H1 (cell line): ENCODE measurements around the gene YPEL5. TPM values are rescaled to one million over a fixed set of nuclear protein-coding genes. Genes with fewer than 3 reads are reported as not detected.

Source experiments
- CTCF ChIA-PET: fragments of 300-600 bp; sonication (Branson Sonifier 250); formaldehyde crosslinking; loops from one replicate; lab custom pipeline; 2021; ENCODE audit not compliant: partially characterized antibody; lab: Charles Lee
- POLR2A ChIA-PET: fragments of 300-600 bp; sonication (Branson Sonifier 250); formaldehyde crosslinking; loops from one replicate; lab custom pipeline; 2021; ENCODE audit warnings: inconsistent platforms; ENCODE audit not compliant: partially characterized antibody; lab: Charles Lee
- DNase-seq, 2 experiments: peaks; one replicate each; pipeline versions ENCODE4 v3.0.0 to v3.0.0-alpha.2; 2010 to 2022; ENCODE audit warnings: low spot score in 2 of 2, low read depth in 1 of 2, mixed read lengths in 1 of 2
- FAIRE-seq: peaks from 2 replicates; lab custom pipeline; 2011; peaks lifted over from hg19 to GRCh38; lab: Jason Lieb, UNC
- H2AFZ ChIP-seq: 2 replicates; pipeline ENCODE4 v1.8.1; 2012; ENCODE audit warnings: low read length, inconsistent platforms
- H2AK5ac ChIP-seq: 2 replicates; pipeline ENCODE4 v1.6.1; 2013; ENCODE audit warnings: low read depth, low read length
- H2BK120ac ChIP-seq: replicated peaks from 2 replicates; pipeline ENCODE3; 2013; ENCODE audit warnings: low read depth, low read length, inconsistent platforms
- H2BK12ac ChIP-seq: 2 replicates; pipeline ENCODE4 v1.6.1; 2013; ENCODE audit warnings: low read depth, low read length
- H2BK15ac ChIP-seq: 2 replicates; pipeline ENCODE4 v1.6.1; 2013; ENCODE audit warnings: low read length
- H2BK20ac ChIP-seq: 2 replicates; pipeline ENCODE4 v1.6.1; 2013; ENCODE audit warnings: low read length
- H2BK5ac ChIP-seq: 2 replicates; pipeline ENCODE4 v1.6.1; 2013; ENCODE audit warnings: low read depth, low read length
- H3K14ac ChIP-seq: 2 replicates; pipeline ENCODE4 v1.6.1; 2013; ENCODE audit warnings: inconsistent platforms; ENCODE audit not compliant: insufficient read length
- H3K18ac ChIP-seq: 2 replicates; pipeline ENCODE4 v1.6.1; 2013; ENCODE audit warnings: low read length; ENCODE audit errors: extremely low read depth
- H3K23ac ChIP-seq: 2 replicates; pipeline ENCODE4 v1.6.1; 2013; ENCODE audit warnings: inconsistent platforms; ENCODE audit not compliant: insufficient read length
- H3K23me2 ChIP-seq: 2 replicates; pipeline ENCODE4 v1.6.1; 2013; ENCODE audit warnings: low read depth, low read length
- H3K27ac ChIP-seq: 2 replicates; pipeline ENCODE4 v1.6.1; 2011; ENCODE audit warnings: low read depth, low read length, inconsistent platforms
- H3K27me3 ChIP-seq, 4 experiments: replicated peaks in 1 of 4; 1 replicate in 1 of 4; 2 replicates in 3 of 4; pipeline versions ENCODE4 v1.6.1 to v1.8.1; 2011 to 2013; ENCODE audit warnings: low read length in 3 of 4, mild to moderate bottlenecking in 3 of 4, inconsistent platforms in 2 of 4, mixed read lengths in 2 of 4, moderate library complexity in 1 of 4; ENCODE audit not compliant: control insufficient read depth in 3 of 4, insufficient read depth in 3 of 4; ENCODE audit errors: extremely low read depth in 1 of 4
- H3K36me3 ChIP-seq, 4 experiments: 2 replicates each; pipeline versions ENCODE4 v1.6.1 to v1.8.1; 2011 to 2013; ENCODE audit warnings: mild to moderate bottlenecking in 4 of 4, low read length in 3 of 4, moderate library complexity in 2 of 4, control low read depth in 1 of 4, inconsistent platforms in 1 of 4; ENCODE audit not compliant: insufficient read depth in 4 of 4, control insufficient read depth in 2 of 4
- H3K4ac ChIP-seq: replicated peaks from 2 replicates; pipeline ENCODE3; 2013; ENCODE audit warnings: low read length, low read depth, mixed read lengths, inconsistent platforms; ENCODE audit not compliant: insufficient read length
- H3K4me1 ChIP-seq, 4 experiments: replicated peaks in 1 of 4; 1 replicate in 1 of 4; 2 replicates in 3 of 4; pipeline versions ENCODE4 v1.6.1 to v1.8.1; 2011 to 2013; ENCODE audit warnings: low read length in 3 of 4, inconsistent platforms in 2 of 4, mixed read lengths in 1 of 4; ENCODE audit not compliant: insufficient read depth in 4 of 4, control insufficient read depth in 3 of 4
- H3K4me2 ChIP-seq, 2 experiments: 2 replicates each; pipeline versions ENCODE4 v1.6.1 to v1.8.1; 2011 to 2013; ENCODE audit warnings: low read depth in 2 of 2, low read length in 2 of 2, control low read depth in 1 of 2, inconsistent platforms in 1 of 2, mild to moderate bottlenecking in 1 of 2; ENCODE audit not compliant: insufficient read depth in 1 of 2
- H3K4me3 ChIP-seq, 4 experiments: fragments of 200-600, 300-600 bp in 1 of 4; sonication (generic), shearing (Covaris generic), sonication (Bioruptor Twin) in 1 of 4; 2 replicates each; pipeline versions ENCODE4 v1.5.1 to v1.8.1; 2011 to 2016; ENCODE audit warnings: low read length in 4 of 4, low read depth in 3 of 4, control low read depth in 2 of 4, inconsistent platforms in 2 of 4, mild to moderate bottlenecking in 2 of 4, mixed read lengths in 1 of 4, moderate library complexity in 1 of 4; ENCODE audit not compliant: insufficient read depth in 2 of 4; ENCODE audit errors: extremely low read depth in 1 of 4
- H3K56ac ChIP-seq: replicated peaks from 2 replicates; pipeline ENCODE3; 2013; ENCODE audit warnings: low read depth, mild to moderate bottlenecking, mixed read lengths, low read length, inconsistent platforms; ENCODE audit not compliant: insufficient read length
- H3K79me1 ChIP-seq: 2 replicates; pipeline ENCODE4 v1.6.1; 2013; ENCODE audit warnings: low read depth, low read length, control low read depth
- H3K79me2 ChIP-seq, 2 experiments: 2 replicates each; pipeline versions ENCODE4 v1.6.1 to v1.8.1; 2012 to 2013; ENCODE audit warnings: low read length in 2 of 2, mild to moderate bottlenecking in 2 of 2, inconsistent platforms in 1 of 2; ENCODE audit not compliant: insufficient read depth in 2 of 2, control insufficient read depth in 1 of 2
- H3K9ac ChIP-seq, 4 experiments: replicated peaks in 1 of 4; 1 replicate in 1 of 4; 2 replicates in 3 of 4; pipeline versions ENCODE4 v1.6.1 to v1.8.1; 2011 to 2013; ENCODE audit warnings: low read depth in 3 of 4, low read length in 3 of 4, control low read depth in 2 of 4, mild to moderate bottlenecking in 2 of 4, moderate library complexity in 2 of 4, inconsistent platforms in 1 of 4; ENCODE audit errors: extremely low read depth in 1 of 4
- H3K9me3 ChIP-seq, 2 experiments: 2 replicates each; pipeline versions ENCODE4 v1.6.1 to v1.8.1; 2012 to 2013; ENCODE audit warnings: mild to moderate bottlenecking in 2 of 2, moderate library complexity in 2 of 2, control low read depth in 1 of 2, inconsistent platforms in 1 of 2, low read depth in 1 of 2, low read length in 1 of 2, mixed read lengths in 1 of 2; ENCODE audit not compliant: insufficient read depth in 2 of 2
- H4K20me1 ChIP-seq, 2 experiments: replicated peaks in 1 of 2; 2 replicates each; pipeline versions ENCODE3 to v1.8.1; 2011 to 2013; ENCODE audit warnings: inconsistent platforms in 2 of 2, low read length in 2 of 2, mild to moderate bottlenecking in 1 of 2; ENCODE audit not compliant: insufficient read depth in 2 of 2, control insufficient read depth in 1 of 2
- H4K5ac ChIP-seq: 2 replicates; pipeline ENCODE4 v1.6.1; 2013; ENCODE audit warnings: low read length, low read depth, mixed read lengths, inconsistent platforms; ENCODE audit not compliant: insufficient read length
- H4K8ac ChIP-seq: 2 replicates; pipeline ENCODE4 v1.8.0; 2013; ENCODE audit warnings: mild to moderate bottlenecking, moderate library complexity, low read length, inconsistent platforms; ENCODE audit not compliant: insufficient read depth; ENCODE audit errors: extremely low read depth
- H4K91ac ChIP-seq: replicated peaks from 2 replicates; pipeline ENCODE3; 2013; ENCODE audit warnings: low read length, mixed read lengths, inconsistent platforms; ENCODE audit not compliant: insufficient read length
- CREB1 ChIP-seq: IDR thresholded peaks from 2 replicates; pipeline ENCODE4 v1.6.1; 2012; ENCODE audit warnings: inconsistent platforms
- EZH2 ChIP-seq: fragments of 200-600 bp; sonication (generic); IDR thresholded peaks from 2 replicates; pipeline ENCODE4 v1.7.1; 2012; ENCODE audit warnings: low read depth, mild to moderate bottlenecking, moderate library complexity, low read length, inconsistent platforms; ENCODE audit not compliant: severe bottlenecking
- JUN ChIP-seq: IDR thresholded peaks from 2 replicates; pipeline ENCODE4 v1.6.1; 2011; ENCODE audit warnings: low read depth, mild to moderate bottlenecking, improper control_type of control experiment, low read length
- NANOG ChIP-seq: IDR thresholded peaks from 2 replicates; pipeline ENCODE4 v1.6.1; 2011; ENCODE audit warnings: low read length, low read depth, mild to moderate bottlenecking, inconsistent platforms; ENCODE audit not compliant: insufficient read depth, poor library complexity, severe bottlenecking
- PHF8 ChIP-seq: fragments of 200-600 bp; sonication (generic); conservative IDR thresholded peaks from 2 replicates; pipeline ENCODE4 v1.7.1; 2012; ENCODE audit warnings: low read depth, mild to moderate bottlenecking, inconsistent platforms, low read length, moderate library complexity
- POLR2A ChIP-seq, 2 experiments: IDR thresholded peaks; 1 replicate in 1 of 2; 2 replicates in 1 of 2; pipeline ENCODE4 v1.6.1; 2011; ENCODE audit warnings: low read depth in 2 of 2, low read length in 2 of 2, mild to moderate bottlenecking in 2 of 2; ENCODE audit errors: control extremely low read depth in 1 of 2
- POU5F1 ChIP-seq: IDR thresholded peaks from 2 replicates; pipeline ENCODE4 v1.6.1; 2011; ENCODE audit warnings: low read depth, mild to moderate bottlenecking, low read length, moderate library complexity
- RFX5 ChIP-seq: IDR thresholded peaks from 2 replicates; pipeline ENCODE4 v1.6.1; 2011; ENCODE audit warnings: low read depth, low read length, improper control_type of control experiment, borderline replicate concordance
- RNF2 ChIP-seq: fragments of 200-900, 300-1000 bp; sonication (generic); IDR thresholded peaks from 2 replicates; pipeline ENCODE4 v1.7.1; 2016; ENCODE audit warnings: borderline replicate concordance, low read depth, mild to moderate bottlenecking, antibody characterized with exemption, low read length; ENCODE audit not compliant: poor library complexity, severe bottlenecking; ENCODE audit errors: missing control alignments
- TAF7 ChIP-seq: optimal IDR thresholded peaks from 2 replicates; pipeline ENCODE3; 2011; ENCODE audit warnings: low read depth, mild to moderate bottlenecking, inconsistent platforms, low read length, moderate library complexity, borderline replicate concordance
- ZNF274 ChIP-seq: IDR thresholded peaks from 2 replicates; pipeline ENCODE4 v1.7.0; 2012; ENCODE audit warnings: low read length, borderline replicate concordance; ENCODE audit errors: extremely low read depth
- WGBS, 2 experiments: shearing (Covaris generic) in 1 of 2; methylation state at CpG; one replicate each; pipeline versions ENCODE4 v1.1.6 to v1.1.7; 2013 to 2015; ENCODE audit warnings: low lambda C conversion rate in 2 of 2, mixed read lengths in 2 of 2, inconsistent platforms in 1 of 2, low coverage in 1 of 2, missing lambda C conversion rate in 1 of 2; ENCODE audit not compliant: insufficient replicate concordance in 2 of 2, insufficient coverage in 1 of 2, insufficient read length in 1 of 2; ENCODE audit errors: extremely low coverage in 1 of 2, missing lambda C conversion rate in 1 of 2; 5-methylcytosine and 5-hydroxymethylcytosine counted together
- polyA plus RNA-seq, 7 experiments: library from polyadenylated mRNA; depleted of rRNA in 3 of 7; stranded (reverse) in 5 of 7; unstranded in 2 of 7; fragments of >200 nt in 5 of 7; fragments of 200-250 nt in 2 of 7; gene quantifications; 1 replicate in 5 of 7; 2 replicates in 1 of 7; 4 replicates in 1 of 7; pipeline versions ENCODE4 v1.2.1 to v1.2.3, GENCODE V29; 2011 to 2013; ENCODE audit warnings: missing spikeins in 2 of 7, mixed read lengths in 2 of 7
- total RNA-seq: library from RNA; stranded (reverse); fragmentation: NEBNext Ultra II Directional; extraction: Animal tissue kit (Norgen Biotek cat#: 25700); gene quantifications from 2 replicates; pipeline ENCODE4 v1.2.1, GENCODE V29; 2021
- TF ChIP-seq, protein P1 (sequence below): IDR thresholded peaks from 2 replicates; pipeline ENCODE4 v1.6.1; 2012; ENCODE audit warnings: inconsistent platforms

Gene YPEL5
- total and polyA plus RNA-seq, 2 of the 8 experiments (the other 6 are each of a cell fraction or from before 2014, with no cell fraction given), result 18.5 to 28.0 TPM

DNA sequence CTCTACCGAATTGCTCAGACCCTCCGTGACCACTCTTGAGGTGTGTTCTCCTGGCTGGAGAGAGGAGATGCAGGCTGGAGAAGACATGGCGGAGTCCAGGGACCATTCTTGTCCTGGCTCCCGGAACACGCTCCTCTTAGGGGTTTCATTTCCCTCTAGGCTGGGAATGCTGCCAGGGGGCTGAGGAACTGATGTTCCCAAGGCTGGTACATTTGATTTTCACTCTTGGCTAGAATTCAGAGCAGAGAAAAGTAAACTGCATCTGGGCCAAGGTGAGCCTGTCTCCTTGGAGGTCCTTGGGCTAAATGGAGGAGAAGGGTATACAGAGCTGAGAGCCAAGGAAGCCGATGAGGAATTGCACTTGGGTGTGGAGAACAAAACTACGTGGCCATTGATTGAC lies 56.3 kb downstream of the YPEL5 start:
- no peak overlapping the region for H2AFZ ChIP-seq
- no peaks in the 10 kb centered on the region for H3K79me1 ChIP-seq
- H3K27ac ChIP-seq, result no peak overlapping the region
- no peak overlapping the region for H2BK5ac ChIP-seq
- no peaks in the 10 kb centered on the region for H3K27me3 ChIP-seq
- CTCF ChIA-PET, result interaction anchor here (1.2 to 1.7 kb wide), 5 partner anchors 9 to 508 kb away, joined by 3 to 6 read pairs (median 4); no protein-coding TSS in a partner anchor
- no peak overlapping the region for H3K14ac ChIP-seq
- no peak for FAIRE-seq
- no peak overlapping the region for H2BK20ac ChIP-seq
- H3K36me3 ChIP-seq, result no peaks in the 10 kb centered on the region
- POLR2A ChIA-PET, result no interaction called here
- no peak overlapping the region for H3K23ac ChIP-seq
- H4K91ac ChIP-seq, result no peak overlapping the region
- H3K4me2 ChIP-seq, result no peak overlapping the region
- H3K4ac ChIP-seq, result no peak overlapping the region
- H3K9ac ChIP-seq, result no peak overlapping the region
- no peak overlapping the region for H3K18ac ChIP-seq
- no peak overlapping the region for H4K5ac ChIP-seq
- H2BK120ac ChIP-seq, result no peak overlapping the region
- H3K56ac ChIP-seq, result no peak overlapping the region
- H4K20me1 ChIP-seq, result no peaks in the 10 kb centered on the region
- H2AK5ac ChIP-seq, result no peak overlapping the region
- no peak overlapping the region for H2BK12ac ChIP-seq
- DNase-seq, result no peak
- no peak overlapping the region for H3K4me3 ChIP-seq
- H3K23me2 ChIP-seq, result no peaks in the 10 kb centered on the region
- H3K79me2 ChIP-seq, result no peaks in the 10 kb centered on the region
- no peak overlapping the region for H4K8ac ChIP-seq
- no peaks in the 10 kb centered on the region for H3K4me1 ChIP-seq
- 85% methylated on average over 7 of the region's 7 CpGs; no CpG with 5 or more reads in 1 of the 2 experiments for WGBS, 2 experiments
- no peak overlapping the region for H2BK15ac ChIP-seq
- H3K9me3 ChIP-seq, result no peaks in the 10 kb centered on the region
- no peak for TF ChIP-seq NANOG
- TF ChIP-seq POU5F1, result no peak
- no peak for TF ChIP-seq JUN
- no peak for TF ChIP-seq CREB1
- TF ChIP-seq POLR2A (IDR thresholded peaks at IDR 0.05; ENCODE audit: control extremely low read depth in 1 of 2, low read depth in 2 of 2, low read length in 2 of 2), result no peak
- TF ChIP-seq ZNF274, result no peak
- TF ChIP-seq, protein P1, sequence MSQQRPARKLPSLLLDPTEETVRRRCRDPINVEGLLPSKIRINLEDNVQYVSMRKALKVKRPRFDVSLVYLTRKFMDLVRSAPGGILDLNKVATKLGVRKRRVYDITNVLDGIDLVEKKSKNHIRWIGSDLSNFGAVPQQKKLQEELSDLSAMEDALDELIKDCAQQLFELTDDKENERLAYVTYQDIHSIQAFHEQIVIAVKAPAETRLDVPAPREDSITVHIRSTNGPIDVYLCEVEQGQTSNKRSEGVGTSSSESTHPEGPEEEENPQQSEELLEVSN, result no peak
- TF ChIP-seq EZH2, result no peak
- TF ChIP-seq RFX5, result no peak
- no peak for TF ChIP-seq RNF2
- TF ChIP-seq PHF8, result no peak
- TF ChIP-seq TAF7, result no peak
